HCT116 (cell line): Measurements from ENCODE around the gene RREB1. TPM values are rescaled to one million over a fixed set of nuclear protein-coding genes. Genes with fewer than 3 reads are reported as not detected.

Experiments used
- ATAC-seq: fragments of 200-7000 bp; cut with Tn5 transposase; 2 replicates; pipeline ENCODE4 v1.9.1; 2020; ENCODE audit warnings: mild to moderate bottlenecking, moderate library complexity
- Bru-seq: library from RNA; stranded (reverse); fragments of 400-500 nt; gene quantifications from one replicate; lab custom pipeline; 2021; lab: Mats Ljungman, UMichigan
- BruChase-seq, 2 experiments: library from RNA; stranded (reverse); fragments of 400-500 nt; gene quantifications; one replicate each; lab custom pipeline; 2021; lab: Mats Ljungman, UMichigan
- BruUV-seq: library from RNA; stranded (reverse); fragments of 400-500 nt; replicated peaks from 2 replicates; lab custom pipeline; 2021; lab: Mats Ljungman, UMichigan
- CTCF ChIA-PET: fragments of 300-600 bp; sonication (Branson Sonifier 250); formaldehyde crosslinking; loops from one replicate; lab custom pipeline; 2021; ENCODE audit warnings: antibody characterized with exemption; lab: Charles Lee
- POLR2A ChIA-PET: fragments of 300-600, 350-600 bp; sonication (Branson Sonifier 250); formaldehyde crosslinking; loops from one replicate; lab custom pipeline; 2021; ENCODE audit warnings: antibody characterized with exemption; lab: Charles Lee
- RAD21 ChIA-PET, 2 experiments: fragments of 300-600 bp; sonication (Branson Sonifier 250); formaldehyde crosslinking; loops; one replicate each; lab custom pipeline; 2023; ENCODE audit warnings: low total read pairs in 2 of 2; ENCODE audit not compliant: uncharacterized antibody in 2 of 2, unreplicated experiment in 2 of 2, low non-redundant PET in 1 of 2; lab: Charles Lee
- DNase-seq: peaks from one replicate; pipeline ENCODE4 v3.0.0-alpha.2; 2010; ENCODE audit warnings: low read depth, low spot score
- H2AFZ ChIP-seq: fragments of 200-600 bp; shearing (Covaris generic), sonication (generic); 2 replicates; pipeline ENCODE4 v1.6.1; 2017; ENCODE audit warnings: low read depth, mixed run types, mixed read lengths, antibody characterized with exemption, low read length; ENCODE audit not compliant: poor library complexity, severe bottlenecking
- H3K27ac ChIP-seq: 2 replicates; pipeline ENCODE4 v1.5.1; 2012; ENCODE audit warnings: low read depth, low read length
- H3K27me3 ChIP-seq: fragments of 200-600 bp; sonication (generic); 2 replicates; pipeline ENCODE4 v1.6.1; 2016; ENCODE audit warnings: mixed run types, low read length, mixed read lengths; ENCODE audit not compliant: insufficient read depth
- H3K36me3 ChIP-seq, 2 experiments: fragments of 200-500 bp in 1 of 2; fragments of 200-600 bp in 1 of 2; sonication (Bioruptor generic) in 1 of 2; sonication (generic) in 1 of 2; 2 replicates each; pipeline versions ENCODE4 v1.5.1 to v1.6.1; 2014 to 2016; ENCODE audit warnings: low read length in 2 of 2, inconsistent platforms in 1 of 2, mixed read lengths in 1 of 2, mixed run types in 1 of 2; ENCODE audit not compliant: insufficient read depth in 2 of 2, control insufficient read depth in 1 of 2
- H3K4me1 ChIP-seq, 2 experiments: fragments of 200-600 bp in 1 of 2; sonication (generic) in 1 of 2; 2 replicates each; pipeline versions ENCODE4 v1.5.1 to v1.6.1; 2012 to 2017; ENCODE audit warnings: low read length in 2 of 2, inconsistent platforms in 1 of 2, mild to moderate bottlenecking in 1 of 2, mixed read lengths in 1 of 2, mixed run types in 1 of 2, moderate library complexity in 1 of 2; ENCODE audit not compliant: insufficient read depth in 2 of 2, control insufficient read depth in 1 of 2
- H3K4me2 ChIP-seq: fragments of 200-600 bp; sonication (generic); 2 replicates; pipeline ENCODE4 v1.6.1; 2017; ENCODE audit warnings: mixed run types, low read length, mixed read lengths
- H3K4me3 ChIP-seq, 2 experiments: fragments of 200-600 bp in 1 of 2; sonication (generic) in 1 of 2; replicated peaks in 1 of 2; 2 replicates each; pipeline ENCODE4 v1.5.1; 2011 to 2016; ENCODE audit warnings: low read length in 2 of 2, control low read depth in 1 of 2, low read depth in 1 of 2, mild to moderate bottlenecking in 1 of 2, mixed read lengths in 1 of 2, mixed run types in 1 of 2
- H3K79me2 ChIP-seq: fragments of 200-600 bp; sonication (generic); 2 replicates; pipeline ENCODE4 v1.6.1; 2017; ENCODE audit warnings: mild to moderate bottlenecking, mixed run types, low read length, moderate library complexity, mixed read lengths; ENCODE audit not compliant: insufficient read depth
- H3K9ac ChIP-seq: fragments of 200-600 bp; sonication (generic); 2 replicates; pipeline ENCODE4 v1.6.1; 2016; ENCODE audit warnings: low read length, mixed read lengths
- H3K9me2 ChIP-seq: fragments of 200-600 bp; sonication (generic), shearing (Covaris generic); 2 replicates; pipeline ENCODE4 v1.6.1; 2017; ENCODE audit warnings: mixed run types, mild to moderate bottlenecking, moderate library complexity; ENCODE audit not compliant: insufficient read depth
- H3K9me3 ChIP-seq, 2 experiments: fragments of 200-500 bp in 1 of 2; fragments of 200-600 bp in 1 of 2; sonication (Bioruptor generic) in 1 of 2; sonication (generic) in 1 of 2; 2 replicates each; pipeline ENCODE4 v1.6.1; 2014 to 2017; ENCODE audit warnings: low read length in 2 of 2, mixed read lengths in 2 of 2, inconsistent platforms in 1 of 2, low read depth in 1 of 2, mild to moderate bottlenecking in 1 of 2, mixed run types in 1 of 2, moderate library complexity in 1 of 2; ENCODE audit not compliant: control insufficient read depth in 1 of 2, insufficient read depth in 1 of 2
- H4K20me1 ChIP-seq: fragments of 200-600 bp; sonication (generic), shearing (Covaris generic); 2 replicates; pipeline ENCODE4 v1.6.1; 2017; ENCODE audit warnings: mixed run types, mild to moderate bottlenecking, moderate library complexity; ENCODE audit not compliant: insufficient read depth
- CEBPB ChIP-seq: IDR thresholded peaks from 2 replicates; pipeline ENCODE4 v1.6.1; 2012; ENCODE audit warnings: low read depth
- EGR1 ChIP-seq: IDR thresholded peaks from 2 replicates; pipeline ENCODE4 v1.6.1; 2012; ENCODE audit warnings: low read depth
- JUND ChIP-seq: IDR thresholded peaks from 2 replicates; pipeline ENCODE4 v1.6.1; 2012
- POLR2AphosphoS5 ChIP-seq: IDR thresholded peaks from 2 replicates; pipeline ENCODE4 v1.6.1; 2011; ENCODE audit warnings: mild to moderate bottlenecking, low read depth, low read length, moderate library complexity
- SRF ChIP-seq: IDR thresholded peaks from 2 replicates; pipeline ENCODE4 v1.6.1; 2012; ENCODE audit warnings: low read depth
- YY1 ChIP-seq: IDR thresholded peaks from 2 replicates; pipeline ENCODE4 v1.6.1; 2011; ENCODE audit warnings: low read length, low read depth, moderate library complexity, mild to moderate bottlenecking; ENCODE audit not compliant: insufficient replicate concordance; ENCODE audit errors: extremely low read depth
- intact Hi-C: fragments of 100-400 bp; cut with micrococcal nuclease; formaldehyde crosslinking; loops from 2 replicates; pipeline ENCODE4 v1.10.0; 2022
- long read RNA-seq: library from polyadenylated mRNA; unstranded; transcript quantifications from one replicate; pipeline ENCODE4 v2.0.0, GENCODE V29; 2021; ENCODE audit not compliant: unreplicated experiment
- polyA plus RNA-seq: library from polyadenylated mRNA; unstranded; fragments of >200 nt; gene quantifications from 2 replicates; pipeline ENCODE4 v1.2.1, GENCODE V29; 2012; ENCODE audit warnings: missing spikeins
- total RNA-seq: library from RNA; stranded (reverse); gene quantifications from one replicate; pipeline ENCODE4 v1.2.1, GENCODE V29; 2021; ENCODE audit not compliant: unreplicated experiment
- TF ChIP-seq, protein P1 (sequence below): IDR thresholded peaks from 2 replicates; pipeline ENCODE4 v1.6.1; 2012
- TF ChIP-seq, protein P2 (sequence below): IDR thresholded peaks from 2 replicates; pipeline ENCODE4 v1.6.1; 2012

The RREB1 gene, protein sequence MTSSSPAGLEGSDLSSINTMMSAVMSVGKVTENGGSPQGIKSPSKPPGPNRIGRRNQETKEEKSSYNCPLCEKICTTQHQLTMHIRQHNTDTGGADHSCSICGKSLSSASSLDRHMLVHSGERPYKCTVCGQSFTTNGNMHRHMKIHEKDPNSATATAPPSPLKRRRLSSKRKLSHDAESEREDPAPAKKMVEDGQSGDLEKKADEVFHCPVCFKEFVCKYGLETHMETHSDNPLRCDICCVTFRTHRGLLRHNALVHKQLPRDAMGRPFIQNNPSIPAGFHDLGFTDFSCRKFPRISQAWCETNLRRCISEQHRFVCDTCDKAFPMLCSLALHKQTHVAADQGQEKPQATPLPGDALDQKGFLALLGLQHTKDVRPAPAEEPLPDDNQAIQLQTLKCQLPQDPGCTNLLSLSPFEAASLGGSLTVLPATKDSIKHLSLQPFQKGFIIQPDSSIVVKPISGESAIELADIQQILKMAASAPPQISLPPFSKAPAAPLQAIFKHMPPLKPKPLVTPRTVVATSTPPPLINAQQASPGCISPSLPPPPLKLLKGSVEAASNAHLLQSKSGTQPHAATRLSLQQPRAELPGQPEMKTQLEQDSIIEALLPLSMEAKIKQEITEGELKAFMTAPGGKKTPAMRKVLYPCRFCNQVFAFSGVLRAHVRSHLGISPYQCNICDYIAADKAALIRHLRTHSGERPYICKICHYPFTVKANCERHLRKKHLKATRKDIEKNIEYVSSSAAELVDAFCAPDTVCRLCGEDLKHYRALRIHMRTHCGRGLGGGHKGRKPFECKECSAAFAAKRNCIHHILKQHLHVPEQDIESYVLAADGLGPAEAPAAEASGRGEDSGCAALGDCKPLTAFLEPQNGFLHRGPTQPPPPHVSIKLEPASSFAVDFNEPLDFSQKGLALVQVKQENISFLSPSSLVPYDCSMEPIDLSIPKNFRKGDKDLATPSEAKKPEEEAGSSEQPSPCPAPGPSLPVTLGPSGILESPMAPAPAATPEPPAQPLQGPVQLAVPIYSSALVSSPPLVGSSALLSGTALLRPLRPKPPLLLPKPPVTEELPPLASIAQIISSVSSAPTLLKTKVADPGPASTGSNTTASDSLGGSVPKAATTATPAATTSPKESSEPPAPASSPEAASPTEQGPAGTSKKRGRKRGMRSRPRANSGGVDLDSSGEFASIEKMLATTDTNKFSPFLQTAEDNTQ (N-terminal part only)
- 47.9 TPM for total RNA-seq
- polyA plus RNA-seq = 21.4 and 26.4 TPM in 2 replicates
- Bru-seq, nascent RNA = percentile 96 among the genes with signal in this experiment
- percentile 85 among the genes with signal in this experiment for BruChase-seq, experiment 1, labeled RNA remaining after a 6-hour chase
- BruChase-seq, experiment 2, labeled RNA remaining after a 2-hour chase = percentile 89 among the genes with signal in this experiment
- long read RNA-seq, partial matches to known transcripts = 35 of 40 reads
- long read RNA-seq, other reads (novel, unspliced or antisense) = 5 of 40 reads

GRCh38 chr6:7107578-7108195, at the start of gene RREB1:
Gene RREB1 (plus strand): TSS chr6:7107961. CDS start chr6:7181912, 73,951 bp downstream.
- Histone ChIP-seq H3K9me3 (no peaks in the 10 kb centered on the region), H3K9ac (peak within 1 kb of the TSS; percentile 86), H3K4me1 (peaks cover 18 to 41% of the 10 kb centered on the region in 2 experiments), H3K79me2 (peaks cover 44% of the 10 kb centered on the region), H3K27me3 (no peaks in the 10 kb centered on the region), H3K36me3 (no peaks in the 10 kb centered on the region), H3K4me3 (peak within 1 kb of the TSS; percentile 90 to 95), H3K27ac (peak within 1 kb of the TSS; percentile 92), H4K20me1 (no peaks in the 10 kb centered on the region), H3K9me2 (no peaks in the 10 kb centered on the region), H3K4me2 (peak within 1 kb of the TSS; percentile 94), H2AFZ (peak within 1 kb of the TSS; percentile 70)
- DNase-seq = peak; percentile 15
- BruUV-seq = no TSS peak
- TF ChIP-seq SRF = no peak
- no peak for TF ChIP-seq JUND
- TF ChIP-seq, protein P1, sequence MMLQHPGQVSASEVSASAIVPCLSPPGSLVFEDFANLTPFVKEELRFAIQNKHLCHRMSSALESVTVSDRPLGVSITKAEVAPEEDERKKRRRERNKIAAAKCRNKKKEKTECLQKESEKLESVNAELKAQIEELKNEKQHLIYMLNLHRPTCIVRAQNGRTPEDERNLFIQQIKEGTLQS = no peak
- TF ChIP-seq, protein P2, sequence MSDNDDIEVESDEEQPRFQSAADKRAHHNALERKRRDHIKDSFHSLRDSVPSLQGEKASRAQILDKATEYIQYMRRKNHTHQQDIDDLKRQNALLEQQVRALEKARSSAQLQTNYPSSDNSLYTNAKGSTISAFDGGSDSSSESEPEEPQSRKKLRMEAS = peak; percentile 67
- TF ChIP-seq EGR1 = 0 out of 2 replicates have a peak, but pooled peaks have one; percentile 35
- peak; percentile 68 for TF ChIP-seq POLR2AphosphoS5
- TF ChIP-seq CEBPB = no peak
- peak; percentile 76 for TF ChIP-seq YY1
- intact Hi-C loops = loop anchor here (5.0 to 10.0 kb wide), 4 partner anchors 45 to 430 kb away; no protein-coding TSS in a partner anchor
- POLR2A ChIA-PET = interaction anchor here (0.7 to 1.4 kb wide), 2 partner anchors 9 to 296 kb away, joined by 3 to 4 read pairs; no protein-coding TSS in a partner anchor
- peak; percentile 70 for ATAC-seq
- RAD21 ChIA-PET = no interaction called here
- CTCF ChIA-PET = no interaction called here
